ENCODE results near the gene REXO5.

GRCh38 chr16:20859699-20860098, 53.4 kb downstream of the REXO5 start:
- TF ChIP-seq POLR2AphosphoS5 (IDR thresholded peaks at IDR 0.05), result no peak
- TF ChIP-seq, protein P1, sequence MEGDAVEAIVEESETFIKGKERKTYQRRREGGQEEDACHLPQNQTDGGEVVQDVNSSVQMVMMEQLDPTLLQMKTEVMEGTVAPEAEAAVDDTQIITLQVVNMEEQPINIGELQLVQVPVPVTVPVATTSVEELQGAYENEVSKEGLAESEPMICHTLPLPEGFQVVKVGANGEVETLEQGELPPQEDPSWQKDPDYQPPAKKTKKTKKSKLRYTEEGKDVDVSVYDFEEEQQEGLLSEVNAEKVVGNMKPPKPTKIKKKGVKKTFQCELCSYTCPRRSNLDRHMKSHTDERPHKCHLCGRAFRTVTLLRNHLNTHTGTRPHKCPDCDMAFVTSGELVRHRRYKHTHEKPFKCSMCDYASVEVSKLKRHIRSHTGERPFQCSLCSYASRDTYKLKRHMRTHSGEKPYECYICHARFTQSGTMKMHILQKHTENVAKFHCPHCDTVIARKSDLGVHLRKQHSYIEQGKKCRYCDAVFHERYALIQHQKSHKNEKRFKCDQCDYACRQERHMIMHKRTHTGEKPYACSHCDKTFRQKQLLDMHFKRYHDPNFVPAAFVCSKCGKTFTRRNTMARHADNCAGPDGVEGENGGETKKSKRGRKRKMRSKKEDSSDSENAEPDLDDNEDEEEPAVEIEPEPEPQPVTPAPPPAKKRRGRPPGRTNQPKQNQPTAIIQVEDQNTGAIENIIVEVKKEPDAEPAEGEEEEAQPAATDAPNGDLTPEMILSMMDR (IDR thresholded peaks at IDR 0.05), result no peak
- no peak for TF ChIP-seq POLR2A (IDR thresholded peaks at IDR 0.05)

Measured in breast epithelium (tissue), 3 donors.